GM18951 (cell line): Measurements from ENCODE around the gene FOXE3.
"Not testable (repeated sequence)": the region's sequence is repeated elsewhere in the genome, so short reads cannot be mapped to it uniquely, and the experiment has no call there.

Experiments
- POLR2A ChIP-seq: IDR thresholded peaks from 4 replicates; pipeline ENCODE4 v1.6.1; 2011; ENCODE audit warnings: mild to moderate bottlenecking; ENCODE audit not compliant: insufficient read length, insufficient read depth; ENCODE audit errors: extremely low read depth
- in situ Hi-C: fragments of 300-500 bp; cut with MboI; formaldehyde crosslinking; loops from one replicate; pipeline ENCODE4 v1.12.0; 2022; ENCODE audit warnings: low sequenced_read_pairs, mixed read lengths, inconsistent platforms; ENCODE audit not compliant: unreplicated experiment

FOXE3 gene

DNA sequence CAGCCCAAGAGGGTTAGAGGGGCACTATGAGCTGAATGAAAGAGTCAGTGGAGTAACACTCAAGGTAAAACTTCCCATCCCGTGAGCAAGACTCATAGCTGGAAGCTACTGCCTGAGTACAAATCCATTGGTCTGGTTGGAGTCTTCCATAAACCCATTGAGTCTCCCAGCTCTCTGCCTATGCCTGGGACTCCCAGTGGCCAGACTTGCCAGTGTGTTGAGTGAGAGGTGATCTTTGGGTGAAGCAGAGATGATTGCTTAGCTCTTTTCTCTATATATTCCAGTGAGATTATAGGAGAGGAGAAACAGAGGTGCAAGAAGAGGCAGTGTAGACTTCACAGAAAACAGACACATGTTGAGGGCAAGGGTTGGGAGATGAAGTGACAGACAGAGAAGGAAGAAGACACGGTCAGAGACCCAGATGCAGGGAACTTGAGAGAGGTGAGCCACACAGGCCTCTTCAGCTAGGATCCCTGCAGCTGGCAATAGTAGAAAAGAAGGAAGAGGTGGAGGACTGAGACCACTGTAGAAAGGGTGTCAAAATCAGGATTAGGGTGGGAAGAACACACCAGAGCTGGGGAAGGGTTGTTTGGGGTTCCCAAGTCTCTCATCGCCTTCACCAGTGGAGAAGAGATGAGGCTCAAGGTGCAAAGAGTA, 25.5 kb downstream of the FOXE3 start:
- TF ChIP-seq POLR2A = no peak

DNA sequence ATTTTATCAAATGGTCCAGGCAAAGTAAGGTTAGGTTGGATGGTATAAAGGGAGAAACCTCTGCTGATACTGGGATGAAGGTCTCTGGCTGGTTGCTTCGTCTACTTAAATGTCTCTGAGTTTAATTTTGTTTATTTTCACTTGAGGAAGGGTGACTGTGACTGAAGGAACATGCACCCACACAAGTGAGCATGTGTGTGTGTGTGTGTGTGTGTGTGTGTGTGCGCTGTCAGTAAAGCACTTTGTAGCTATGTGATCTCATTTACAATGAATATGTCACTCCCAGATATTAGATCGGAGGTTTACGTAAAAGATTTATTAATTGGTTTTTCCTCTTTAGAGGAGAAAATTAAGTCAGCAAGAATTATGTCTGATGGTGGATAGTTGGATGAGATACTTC, 26.1 kb downstream of the FOXE3 start:
- in situ Hi-C loops = no loop called here
- TF ChIP-seq POLR2A = no peak

More for the DNA sequence above, 25.5 kb downstream of the FOXE3 start:
- in situ Hi-C loops = no loop called here

GRCh38 chr1:47442842-47443529, 26.9 kb downstream of the FOXE3 start:
- no peak for TF ChIP-seq POLR2A
- in situ Hi-C loops = no loop called here

- in situ Hi-C loops = no loop called here
- TF ChIP-seq POLR2A = no peak
These were observed 27.6 kb downstream of the FOXE3 start for GRCh38 chr1:47443530-47444296.

DNA sequence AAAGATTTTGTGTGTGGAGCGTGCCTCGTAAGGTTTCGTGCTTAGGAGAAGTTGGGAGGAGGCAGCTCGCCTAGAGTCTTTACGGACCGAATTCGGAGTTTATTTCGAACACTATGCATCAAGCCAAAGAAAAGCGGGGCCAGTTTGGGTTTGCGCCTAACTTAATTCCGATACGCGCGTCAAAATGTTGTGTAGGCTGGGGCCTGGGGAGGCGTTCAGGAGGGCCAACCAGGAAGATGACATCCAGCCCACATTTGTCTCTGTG, 28.1 kb downstream of the FOXE3 start:
- in situ Hi-C loops = no loop called here
- TF ChIP-seq POLR2A = no peak

GRCh38 chr1:47444562-47445465, 28.7 kb downstream of the FOXE3 start:
- in situ Hi-C loops = no loop called here
- no peak for TF ChIP-seq POLR2A

DNA sequence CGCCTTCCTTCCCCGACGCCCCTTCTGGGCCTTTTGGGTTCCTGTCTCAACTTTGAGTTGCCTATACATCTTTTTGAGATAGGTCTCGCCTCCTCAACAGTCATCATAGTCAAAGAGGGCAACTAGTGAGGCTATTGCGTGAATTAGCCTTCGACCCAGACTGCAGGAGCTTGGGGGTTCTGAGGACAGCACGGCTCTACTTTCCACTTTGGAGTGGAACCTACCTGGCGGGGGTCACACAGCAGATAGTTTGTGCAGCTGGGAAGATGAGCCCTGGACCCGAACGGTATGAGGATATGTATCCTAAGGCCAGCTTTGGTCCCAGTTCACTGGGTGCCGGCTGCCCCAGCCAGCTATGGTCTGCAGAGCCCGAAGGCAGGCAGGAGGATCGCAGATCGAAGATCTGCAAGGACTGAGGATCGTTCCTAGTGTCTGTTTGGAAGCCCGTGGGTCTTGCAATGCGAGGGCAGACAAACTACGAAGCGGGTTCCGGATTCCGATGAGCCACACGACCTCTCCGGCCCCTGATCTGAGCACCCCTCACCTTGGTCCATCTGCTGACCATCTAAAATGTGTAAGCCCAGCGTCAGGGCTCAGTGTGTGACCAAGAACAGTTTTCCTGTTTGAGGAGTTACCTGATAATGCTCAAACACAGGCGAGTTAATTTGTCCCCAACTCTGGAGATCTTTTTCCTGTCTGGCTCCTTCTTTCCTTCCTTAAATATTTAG, 29.9 kb downstream of the FOXE3 start:
- in situ Hi-C loops = no loop called here
- no peak for TF ChIP-seq POLR2A

DNA sequence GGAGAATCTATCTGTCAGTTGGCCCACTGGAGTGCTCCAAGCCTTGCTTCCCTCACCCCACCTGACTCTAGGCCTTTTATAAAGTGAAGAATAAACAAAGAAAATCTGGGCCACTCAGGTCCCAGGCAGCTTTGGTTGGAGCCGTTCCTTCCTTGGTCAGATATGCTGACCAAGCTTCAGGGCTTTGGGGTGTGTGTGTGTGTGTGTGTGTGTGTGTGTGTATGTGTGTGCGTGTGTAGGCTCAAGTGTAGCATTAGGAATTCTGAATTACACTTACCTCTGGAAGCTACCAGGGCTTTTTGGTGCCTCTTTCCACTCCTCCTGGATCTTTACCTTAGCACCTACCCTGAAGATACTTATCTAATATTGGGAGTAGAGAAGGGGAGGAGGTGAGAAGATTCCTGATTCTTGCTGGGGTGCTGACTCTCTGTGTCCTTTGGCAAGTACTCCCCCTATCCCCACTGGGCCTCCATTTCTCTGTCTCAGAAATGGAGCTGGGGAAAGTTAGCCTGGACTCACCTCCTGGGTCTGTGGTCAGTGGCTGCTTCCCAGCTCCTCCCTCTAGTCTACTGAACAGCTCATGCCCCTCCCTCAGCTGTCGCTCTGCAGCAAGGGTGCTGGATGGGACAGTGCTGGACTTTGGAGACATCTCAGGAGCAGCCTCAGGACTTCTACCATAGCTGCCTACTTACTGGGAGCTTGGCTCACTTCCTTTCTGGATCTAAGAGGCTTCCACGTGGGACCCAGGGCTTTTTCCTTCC, 32.6 kb downstream of the FOXE3 start:
- no peak for TF ChIP-seq POLR2A
- in situ Hi-C loops = no loop called here

DNA sequence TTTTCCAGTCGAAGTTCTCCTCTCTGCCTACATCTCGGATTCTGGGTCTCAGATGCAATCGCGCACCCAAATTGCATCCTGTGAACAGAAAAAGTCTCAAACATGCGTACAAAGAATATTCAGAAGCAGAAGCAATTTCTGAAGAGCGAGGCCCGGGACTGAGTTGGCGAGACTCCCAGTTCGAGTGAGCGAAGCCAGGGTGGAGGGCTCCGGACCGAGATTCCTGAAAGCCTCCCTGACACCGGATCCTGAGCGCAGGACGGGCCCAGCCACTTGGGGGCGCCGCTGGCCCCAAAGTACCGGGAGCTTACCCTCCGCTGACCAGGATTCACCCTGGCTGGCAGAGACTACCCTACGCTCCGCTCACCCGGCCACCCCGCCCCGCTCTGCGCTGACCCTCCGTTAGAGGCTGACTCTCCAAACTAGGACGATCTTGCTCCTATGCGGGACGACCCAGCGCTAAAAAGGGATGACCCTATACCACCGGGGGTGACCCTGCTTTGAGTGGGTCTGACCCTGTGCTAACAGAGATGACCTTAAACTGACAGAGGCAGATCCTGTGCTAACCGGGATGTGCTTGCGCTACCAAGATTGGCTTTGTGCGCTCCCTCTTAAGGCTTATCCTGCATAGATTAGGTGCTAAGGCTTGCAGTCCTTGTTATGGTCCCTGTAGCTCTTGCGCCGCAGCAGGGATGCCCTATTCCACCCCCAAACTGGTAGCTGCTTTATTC, 33.9 kb downstream of the FOXE3 start:
- no peak for TF ChIP-seq POLR2A
- in situ Hi-C loops = no loop called here

DNA sequence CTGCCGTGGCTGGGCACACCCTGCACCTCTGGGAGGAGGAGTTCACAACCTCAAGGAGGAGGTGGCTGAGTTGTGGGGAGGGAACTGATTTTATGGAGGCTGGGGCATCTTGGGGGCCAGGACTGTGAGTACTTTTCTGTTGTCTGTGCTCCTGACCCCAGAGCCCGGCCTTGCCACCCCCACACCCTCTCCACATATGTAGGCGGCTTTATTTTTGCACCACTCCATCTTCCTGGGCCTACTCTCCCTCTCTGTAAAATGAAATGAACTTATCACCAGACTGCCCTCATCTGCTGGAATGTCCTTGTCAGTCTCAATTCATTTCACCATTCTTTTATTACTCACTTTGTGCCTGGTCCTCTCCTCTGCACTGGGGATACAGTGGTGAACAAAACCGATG, 34.5 kb downstream of the FOXE3 start:
- TF ChIP-seq POLR2A = no peak
- in situ Hi-C loops = no loop called here

- in situ Hi-C loops = no loop called here
- no peak for TF ChIP-seq POLR2A
These were observed 36.3 kb downstream of the FOXE3 start for GRCh38 chr1:47452426-47452825.

DNA sequence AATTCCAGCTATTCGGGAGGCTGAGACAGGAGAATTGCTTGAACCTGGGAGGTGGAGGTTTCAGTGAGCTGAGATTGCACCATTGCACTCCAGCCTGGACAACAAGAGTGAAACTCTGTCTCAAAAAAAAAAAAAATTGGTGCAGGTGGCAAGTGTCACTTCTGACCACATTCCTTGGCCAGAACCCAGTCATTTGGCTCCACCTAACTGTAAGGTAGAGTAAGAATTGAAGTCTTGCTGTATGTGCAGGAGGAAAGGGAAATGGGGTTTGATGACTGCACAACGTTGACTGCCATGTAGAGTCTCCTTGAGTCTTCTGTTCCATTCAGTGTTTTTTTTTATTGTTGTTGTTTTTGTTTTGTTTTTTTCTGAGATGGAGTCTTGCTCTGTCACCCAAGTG, 37.8 kb downstream of the FOXE3 start:
- in situ Hi-C loops = not testable (repeated sequence)
